Effector memory CD4-positive, alpha-beta T cell (primary cell): ENCODE measurements around the gene IBTK.
"Not testable (repeated sequence)": the region's sequence is repeated elsewhere in the genome, so short reads cannot be mapped to it uniquely, and the experiment has no call there.

Experiments
- DNase-seq, 3 donors: peaks; one replicate each; pipeline ENCODE4 v3.0.0-alpha.2; 2020
- H3K27ac ChIP-seq: 2 replicates; pipeline ENCODE4 v1.7.0; 2013; ENCODE audit warnings: mild to moderate bottlenecking, low read length, moderate library complexity; ENCODE audit not compliant: insufficient read depth, poor library complexity, severe bottlenecking
- H3K27me3 ChIP-seq: replicated peaks from 2 replicates; pipeline ENCODE4 v1.7.0; 2013; ENCODE audit warnings: mild to moderate bottlenecking, low read length; ENCODE audit not compliant: insufficient read depth, control insufficient read depth, poor library complexity, severe bottlenecking
- H3K36me3 ChIP-seq: 2 replicates; pipeline ENCODE4 v1.7.0; 2013; ENCODE audit warnings: mild to moderate bottlenecking, low read length, moderate library complexity; ENCODE audit not compliant: control insufficient read depth, insufficient read depth
- H3K4me1 ChIP-seq: 2 replicates; pipeline ENCODE4 v1.7.0; 2013; ENCODE audit warnings: low read length, mild to moderate bottlenecking; ENCODE audit not compliant: control insufficient read depth, insufficient read depth, poor library complexity, severe bottlenecking
- H3K4me3 ChIP-seq: 2 replicates; pipeline ENCODE4 v1.7.0; 2013; ENCODE audit warnings: low read length, low read depth, mild to moderate bottlenecking; ENCODE audit not compliant: insufficient read depth, poor library complexity, severe bottlenecking
- H3K9me3 ChIP-seq: 2 replicates; pipeline ENCODE4 v1.7.0; 2013; ENCODE audit warnings: mild to moderate bottlenecking, low read length, moderate library complexity; ENCODE audit not compliant: control insufficient read depth

IBTK gene

DNA sequence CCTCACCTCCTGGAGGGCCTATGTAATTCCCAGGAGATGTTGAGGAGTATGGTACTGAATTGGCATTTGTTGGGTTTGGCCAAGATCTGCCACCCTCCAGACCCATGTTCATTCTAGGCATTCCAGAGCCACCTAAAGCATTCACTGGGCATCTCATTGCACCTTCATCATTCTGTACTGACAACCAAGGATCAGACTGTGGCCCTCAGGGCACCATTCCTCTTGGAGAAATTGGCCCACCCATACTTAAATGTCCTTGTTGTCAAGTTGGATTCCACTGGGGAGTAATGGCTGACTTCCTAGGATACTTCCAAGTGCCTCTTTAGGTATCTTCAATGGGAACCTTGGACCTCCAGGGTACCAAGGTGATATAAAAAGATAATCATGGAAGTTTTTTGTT is 16.8 kb upstream of the IBTK start:
- Histone ChIP-seq H3K4me3 (no peak overlapping the region), H3K27me3 (no peaks in the 10 kb centered on the region), H3K4me1 (no peaks in the 10 kb centered on the region), H3K27ac (no peak overlapping the region), H3K36me3 (no peaks in the 10 kb centered on the region), H3K9me3 (no peaks in the 10 kb centered on the region)
- DNase-seq = no peak

DNA sequence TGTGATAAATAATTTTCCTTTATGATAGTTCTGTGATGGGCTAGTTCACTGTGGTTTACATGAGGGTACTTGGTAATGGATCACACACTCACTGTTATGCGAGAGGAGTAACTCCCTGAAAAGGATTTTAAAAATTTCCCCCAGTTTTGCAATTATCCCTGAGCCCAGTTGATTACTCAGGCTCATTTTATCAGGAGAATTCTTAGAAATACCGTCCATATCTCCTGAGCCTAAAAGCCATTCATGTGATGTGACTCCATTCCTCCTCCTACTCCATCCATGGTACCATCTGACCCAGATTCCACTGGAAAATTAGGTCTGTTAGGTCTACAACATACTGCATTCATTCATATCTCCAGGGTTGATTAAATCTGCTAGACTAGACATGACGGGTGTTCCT is 16.4 kb upstream of the IBTK start:
- Histone ChIP-seq H3K4me1 (no peaks in the 10 kb centered on the region), H3K36me3 (no peaks in the 10 kb centered on the region), H3K9me3 (no peaks in the 10 kb centered on the region), H3K4me3 (no peak overlapping the region), H3K27ac (no peak overlapping the region), H3K27me3 (no peaks in the 10 kb centered on the region)
- DNase-seq = no peak

DNA sequence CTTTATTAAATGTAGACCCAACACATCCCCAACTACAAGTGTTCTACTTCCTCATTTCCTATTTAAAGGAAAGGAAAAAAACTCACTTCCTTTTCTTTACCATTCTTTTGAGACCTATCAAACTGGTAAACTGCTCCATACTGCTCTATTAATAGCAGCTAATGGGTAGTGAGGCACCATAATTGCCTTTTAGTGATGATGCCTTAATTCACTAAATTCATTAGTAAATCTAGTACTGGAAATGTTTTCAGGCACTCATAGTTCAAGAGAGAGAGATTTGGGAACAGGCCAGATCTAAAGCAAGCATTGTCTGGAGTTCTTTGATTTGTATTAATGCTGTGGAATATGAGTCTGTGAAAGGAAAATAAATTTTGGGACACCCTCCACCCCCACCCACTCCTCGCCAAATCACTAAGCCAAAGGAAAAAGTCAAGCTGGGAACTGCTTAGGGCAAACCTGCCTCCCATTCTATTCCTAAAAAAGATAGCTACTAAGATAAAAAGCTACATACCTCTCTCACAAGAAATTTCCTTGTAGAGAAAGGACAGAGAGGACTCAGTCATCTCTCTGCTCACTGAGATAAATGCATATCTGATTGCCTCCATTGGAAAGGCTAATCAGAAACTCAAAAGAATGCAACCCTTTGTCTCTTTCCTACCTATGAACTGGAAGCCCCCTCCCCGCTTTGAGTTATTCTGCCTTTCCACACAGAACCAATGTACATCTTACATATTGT is 13.6 kb upstream of the IBTK start:
- no peak for DNase-seq
- Histone ChIP-seq H3K27me3 (no peaks in the 10 kb centered on the region), H3K27ac (no peak overlapping the region), H3K4me3 (no peak overlapping the region), H3K36me3 (no peaks in the 10 kb centered on the region), H3K4me1 (no peaks in the 10 kb centered on the region), H3K9me3 (no peaks in the 10 kb centered on the region)

DNA sequence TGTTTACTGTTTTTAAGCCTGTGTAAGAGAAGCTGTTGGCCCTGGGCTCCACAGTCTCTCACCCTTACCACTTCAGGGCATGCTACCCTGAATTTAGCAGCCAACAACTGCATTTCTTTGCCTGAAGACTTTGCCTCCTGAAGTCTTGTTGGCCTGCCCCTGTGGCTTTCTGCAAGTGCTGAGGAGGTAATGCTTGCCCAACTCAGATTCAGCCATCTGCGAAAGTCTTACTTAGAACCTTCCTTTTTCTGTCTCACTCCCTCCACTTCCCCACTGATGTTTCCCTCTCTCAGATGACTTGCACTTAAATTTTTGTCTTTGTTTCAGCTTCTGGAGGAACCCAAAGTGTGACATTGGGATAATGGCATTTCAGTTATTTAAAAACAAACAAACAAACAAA is 11.8 kb upstream of the IBTK start:
- Histone ChIP-seq H3K4me1 (no peaks in the 10 kb centered on the region), H3K9me3 (no peaks in the 10 kb centered on the region), H3K27ac (no peak overlapping the region), H3K36me3 (no peaks in the 10 kb centered on the region), H3K27me3 (no peaks in the 10 kb centered on the region), H3K4me3 (no peak overlapping the region)
- DNase-seq = no peak

DNA sequence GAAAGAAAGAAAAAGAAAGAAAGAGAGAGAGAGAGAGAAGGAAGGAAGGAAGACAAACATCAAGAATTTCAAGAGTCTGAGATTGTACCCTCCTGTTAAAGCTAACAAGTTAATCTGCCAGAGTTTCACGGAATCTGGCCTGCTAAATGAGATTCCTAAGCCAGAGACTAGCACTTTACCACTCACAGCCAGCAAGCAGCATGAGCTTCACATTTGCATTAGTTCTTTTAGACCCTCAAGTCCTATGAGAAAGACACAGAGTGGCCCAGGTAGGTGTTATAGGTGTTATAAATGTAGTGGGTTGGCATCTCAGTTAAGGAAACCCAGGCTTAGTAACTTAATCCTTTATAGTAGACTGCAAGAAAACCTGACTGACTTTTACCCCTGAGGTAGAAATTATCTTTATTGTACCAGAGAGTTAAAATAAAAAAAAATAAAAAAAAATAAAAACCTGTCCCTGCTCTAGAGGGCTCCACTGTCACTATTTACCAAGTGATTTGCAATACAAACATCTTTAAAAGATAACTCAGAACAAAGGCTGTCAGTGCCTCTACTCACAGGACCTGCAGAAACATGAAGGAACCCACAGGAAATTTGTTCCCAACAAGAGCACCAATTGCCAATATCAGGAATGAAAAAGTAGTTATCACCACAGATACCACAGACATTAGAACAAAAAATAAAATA is 9.7 kb upstream of the IBTK start:
- H3K9me3 ChIP-seq = no peaks in the 10 kb centered on the region
- H3K36me3 ChIP-seq = no peaks in the 10 kb centered on the region
- H3K4me1 ChIP-seq = no peaks in the 10 kb centered on the region
- H3K27me3 ChIP-seq = no peaks in the 10 kb centered on the region
- no peak overlapping the region for H3K27ac ChIP-seq
- no peak overlapping the region for H3K4me3 ChIP-seq
- DNase-seq = no peak

DNA sequence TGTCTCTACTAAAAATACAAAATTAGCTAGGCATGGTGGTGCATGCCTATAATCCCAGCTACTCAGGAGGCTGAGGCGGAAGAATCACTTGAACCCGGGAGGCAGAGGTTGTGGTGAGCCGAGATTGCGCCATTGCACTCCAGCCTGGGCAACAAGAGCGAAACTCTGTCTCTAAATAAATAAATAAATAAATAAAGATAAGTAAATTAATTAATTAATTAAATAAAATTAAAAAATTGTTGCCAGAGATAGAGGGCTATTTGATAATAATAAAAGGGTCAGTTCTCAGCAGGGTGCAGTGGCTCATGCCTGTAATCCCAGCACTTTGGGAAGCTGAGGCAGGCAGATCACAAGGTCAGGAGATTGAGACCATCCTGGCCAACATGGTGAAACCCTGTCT is 7.2 kb upstream of the IBTK start:
- not testable (repeated sequence) for H3K4me1 ChIP-seq, H3K27ac ChIP-seq, H3K4me3 ChIP-seq, DNase-seq, H3K36me3 ChIP-seq, H3K27me3 ChIP-seq, H3K9me3 ChIP-seq

DNA sequence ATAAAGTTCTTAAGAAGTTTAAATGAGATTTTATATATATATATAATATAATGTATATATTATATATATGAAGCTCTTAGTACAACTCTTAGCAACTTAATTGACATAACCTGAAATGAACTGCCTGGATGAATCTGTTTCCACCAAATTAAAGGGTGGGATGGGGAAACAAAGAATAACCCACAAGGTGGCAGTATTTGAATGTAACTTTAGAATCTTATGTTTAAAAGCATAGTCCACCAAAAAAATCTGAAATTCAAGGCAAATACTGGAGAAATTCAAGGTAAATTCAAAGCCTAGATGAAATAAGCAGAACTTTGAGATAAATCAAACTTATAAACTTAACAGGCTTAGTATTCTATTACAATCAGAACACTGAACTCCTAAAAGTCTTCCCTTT is 4.4 kb upstream of the IBTK start:
- Histone ChIP-seq H3K9me3 (no peaks in the 10 kb centered on the region), H3K4me3 (no peak overlapping the region), H3K36me3 (no peaks in the 10 kb centered on the region), H3K27ac (no peak overlapping the region), H3K4me1 (peaks cover 8% of the 10 kb centered on the region), H3K27me3 (no peaks in the 10 kb centered on the region)
- no peak for DNase-seq

DNA sequence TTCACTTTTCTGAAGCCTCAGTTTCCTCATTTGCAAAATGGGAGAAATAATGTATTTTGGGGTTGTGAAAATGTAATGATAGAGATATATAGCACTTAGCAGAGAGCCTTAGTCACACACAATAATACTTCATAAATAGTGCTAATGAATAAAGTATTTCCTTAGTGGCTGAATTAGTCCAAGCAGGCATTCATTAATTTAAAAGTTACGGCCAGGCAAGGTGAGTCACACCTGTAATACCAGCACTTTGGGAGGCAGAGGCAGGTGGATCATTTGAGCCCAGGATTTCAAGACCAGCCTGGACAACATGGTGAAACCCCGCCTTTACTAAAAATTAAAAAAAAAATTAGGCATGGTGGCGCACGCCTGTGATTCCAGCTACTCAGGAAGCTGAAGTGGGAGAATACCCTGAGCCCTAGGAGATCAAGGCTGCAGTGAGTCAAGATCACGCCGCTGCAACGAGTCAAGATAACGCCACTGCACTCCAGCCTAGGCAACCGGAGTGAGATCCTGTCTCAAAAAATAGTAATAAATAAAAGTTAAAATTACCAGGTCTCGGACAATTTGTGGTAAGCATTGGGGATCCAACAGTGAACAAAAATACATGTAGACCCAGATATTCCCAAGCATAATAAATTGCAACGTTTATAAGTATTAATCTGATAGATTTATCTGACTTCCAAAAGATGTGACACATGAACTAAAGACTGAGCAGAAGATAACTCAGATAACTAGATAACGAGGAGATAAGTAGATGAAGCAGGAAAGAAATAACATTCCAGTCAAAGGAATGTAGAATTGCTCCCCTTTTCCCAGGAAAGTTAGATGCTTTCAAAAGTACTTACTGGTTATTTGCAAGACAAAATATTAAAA is 2.1 kb upstream of the IBTK start:
- Histone ChIP-seq H3K27ac (no peak overlapping the region), H3K4me3 (no peak overlapping the region)

DNA sequence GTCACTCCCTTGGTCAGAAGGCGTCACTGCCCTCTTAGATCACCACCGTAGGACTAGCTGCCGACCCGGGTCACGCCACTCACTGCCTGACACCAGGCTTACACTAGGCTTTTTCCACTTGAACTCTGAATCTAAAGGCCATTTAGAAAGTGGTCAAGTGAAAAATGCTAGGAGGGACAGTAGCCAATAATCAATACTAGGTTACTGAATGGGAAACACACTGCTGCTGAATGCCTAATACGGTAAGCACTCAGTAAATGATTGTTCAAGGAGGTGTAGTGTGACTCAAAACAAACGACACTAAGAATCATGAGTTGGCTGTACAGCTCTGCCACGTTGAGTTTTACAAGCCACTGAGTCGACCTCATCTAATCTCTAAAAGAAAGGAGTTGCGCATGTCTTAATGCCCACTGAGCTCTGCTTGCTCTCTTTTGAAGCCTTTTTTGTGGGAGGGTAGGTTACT is 760 bp upstream of the IBTK start:
- no peak for DNase-seq
- H3K4me3 ChIP-seq = peak overlapping the region; percentile 74
- no peaks in the 10 kb centered on the region for H3K36me3 ChIP-seq

More for the DNA sequence above, 2.1 kb upstream of the IBTK start:
- DNase-seq = no peak
- H3K36me3 ChIP-seq = no peaks in the 10 kb centered on the region
- no peaks in the 10 kb centered on the region for H3K9me3 ChIP-seq
- no peaks in the 10 kb centered on the region for H3K27me3 ChIP-seq
- peaks cover 15% of the 10 kb centered on the region for H3K4me1 ChIP-seq

More for the DNA sequence above, 760 bp upstream of the IBTK start:
- no peaks in the 10 kb centered on the region for H3K9me3 ChIP-seq
- H3K27ac ChIP-seq = peak overlapping the region; percentile 76
- H3K27me3 ChIP-seq = no peaks in the 10 kb centered on the region
- peaks cover 15% of the 10 kb centered on the region for H3K4me1 ChIP-seq
